ENCODE measurements around the gene SLC23A3. TPM values are rescaled to one million over a fixed set of nuclear protein-coding genes. Genes with fewer than 3 reads are reported as not detected.

SLC23A3 gene
- total RNA-seq: 0.81 and 4.5 TPM in 2 replicates

DNA sequence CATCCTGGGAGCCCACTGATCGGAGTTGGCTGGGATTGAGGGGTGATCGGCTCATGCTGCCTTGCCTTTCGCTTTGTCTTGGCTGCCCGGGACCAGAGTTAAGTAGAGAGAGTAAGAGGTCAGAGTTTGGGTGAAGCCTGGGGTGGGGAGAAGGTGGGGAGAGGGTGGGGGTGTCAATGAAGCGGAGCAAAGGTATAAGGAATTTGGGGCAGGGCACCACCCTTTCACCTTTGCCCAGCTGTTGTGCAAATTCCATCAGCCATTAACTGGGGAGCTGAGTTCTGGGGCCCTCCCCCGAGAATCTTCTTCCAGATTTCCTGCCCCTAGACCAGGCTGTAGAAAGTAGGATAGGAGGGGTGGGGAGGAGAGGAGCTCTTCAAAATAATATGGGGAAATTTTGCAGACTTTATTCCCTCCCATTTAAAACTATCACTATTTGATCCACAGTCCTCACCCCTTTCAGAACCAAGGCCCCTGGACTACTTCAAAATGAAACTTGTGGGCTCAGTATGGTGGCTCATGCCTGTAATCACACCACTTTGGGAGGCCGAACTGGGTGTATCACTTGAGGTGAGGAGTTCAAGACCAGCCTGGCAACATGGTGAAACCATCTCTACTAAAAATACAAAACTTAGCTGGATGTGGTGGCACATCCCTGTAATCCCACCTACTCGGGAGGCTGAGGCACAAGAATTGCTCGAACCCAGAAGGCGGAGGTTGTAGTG lies at the start of gene SLC23A3:
TSS of gene SLC23A3 (minus strand) at position 100 of the 725 bp plus-strand sequence. CDS start at position 55, 45 bp downstream.

DNA sequence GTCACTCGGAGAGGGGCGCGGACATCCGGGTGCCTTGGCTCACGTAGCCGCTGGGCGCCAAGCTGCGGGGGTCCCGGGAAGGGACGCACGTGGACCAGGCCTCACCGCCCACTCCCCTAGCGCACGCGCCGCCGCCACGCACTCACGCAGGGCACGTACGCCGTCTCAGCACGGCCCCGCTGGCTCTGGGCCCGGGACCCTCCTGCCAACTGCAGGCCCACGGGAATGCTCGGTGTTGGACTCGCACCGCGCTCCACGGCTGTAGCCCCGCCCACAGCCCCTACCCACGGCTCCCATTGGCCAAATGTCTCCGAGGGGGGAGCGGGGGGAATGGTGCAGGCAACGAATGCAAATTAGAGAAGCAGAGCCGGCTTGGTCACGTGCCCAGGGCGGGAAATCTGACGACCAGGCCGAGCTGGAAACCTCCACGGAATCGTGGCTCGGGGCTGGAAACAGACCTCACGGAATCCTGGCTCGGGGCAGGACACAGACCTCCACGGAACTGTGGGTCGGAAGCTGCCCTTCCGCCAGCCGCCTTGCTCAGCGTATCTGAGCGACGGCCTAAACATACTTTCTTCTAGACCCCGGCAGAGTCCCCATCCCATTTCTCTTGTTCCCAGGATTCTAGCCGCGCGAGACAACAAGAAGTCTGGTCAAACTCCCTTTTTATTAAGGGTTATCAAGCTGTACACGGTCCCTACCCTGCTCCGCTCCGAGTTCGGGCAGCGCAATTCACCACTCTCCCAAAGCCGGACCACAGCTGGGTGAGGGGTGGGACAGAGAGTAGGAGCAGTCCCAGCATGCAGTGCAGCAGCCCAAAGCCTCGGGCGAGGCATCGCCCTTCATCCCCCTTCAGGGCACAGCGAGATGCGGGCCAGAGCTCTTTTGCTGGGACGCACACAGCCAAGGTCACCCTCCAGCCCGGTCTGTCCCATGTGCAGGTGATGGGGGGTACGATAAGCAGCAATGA lies 49.2 kb upstream of the SLC23A3 start, which contains the start of gene ABCB6:
TSS of gene ABCB6 (minus strand) at position 227 of the 970 bp plus-strand sequence. CDS start 285 bp downstream, outside the sequence.

DNA sequence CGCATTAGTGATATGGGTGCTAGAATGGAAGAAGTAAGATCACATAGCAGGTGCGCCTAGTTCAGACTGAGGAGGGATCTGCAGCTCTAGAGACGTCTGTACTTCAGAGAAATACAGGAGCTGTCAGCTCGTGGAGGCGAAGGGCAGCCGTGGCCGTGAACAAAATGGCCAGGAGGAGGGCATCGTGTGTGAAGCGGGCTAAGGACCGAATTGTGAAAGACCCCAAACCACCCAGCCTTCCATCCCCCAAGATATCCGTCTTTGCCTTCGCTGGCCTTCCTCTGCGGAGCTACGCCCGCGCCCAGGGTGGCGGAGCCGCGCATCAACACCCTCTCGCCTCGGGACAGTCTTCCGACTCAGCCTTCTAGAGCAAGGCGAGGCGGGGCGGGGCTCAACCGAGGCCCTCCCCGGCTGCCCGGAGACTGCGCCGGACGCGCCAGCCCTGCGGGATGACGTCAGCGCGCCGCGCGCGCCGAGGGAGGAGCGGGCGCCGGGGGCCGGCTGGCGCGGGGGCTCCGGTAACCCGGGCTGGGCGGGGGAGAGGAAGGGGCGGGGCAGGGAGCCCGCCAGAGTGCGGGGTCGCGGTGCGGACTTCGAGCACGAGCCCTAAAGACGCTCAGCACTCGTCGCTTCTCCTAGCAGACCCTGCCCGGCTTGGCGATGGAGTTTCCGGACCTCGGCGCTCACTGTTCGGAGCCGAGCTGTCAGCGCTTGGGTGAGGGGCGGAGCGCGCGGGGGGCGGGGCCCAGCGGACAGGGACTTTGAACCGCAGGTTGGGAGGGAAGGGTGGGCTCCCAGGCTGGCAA lies 36.7 kb upstream of the SLC23A3 start, which contains the start of gene ZFAND2B:
TSS of gene ZFAND2B (plus strand) at position 455 of the 806 bp plus-strand sequence. CDS start at position 661, 206 bp downstream.

DNA sequence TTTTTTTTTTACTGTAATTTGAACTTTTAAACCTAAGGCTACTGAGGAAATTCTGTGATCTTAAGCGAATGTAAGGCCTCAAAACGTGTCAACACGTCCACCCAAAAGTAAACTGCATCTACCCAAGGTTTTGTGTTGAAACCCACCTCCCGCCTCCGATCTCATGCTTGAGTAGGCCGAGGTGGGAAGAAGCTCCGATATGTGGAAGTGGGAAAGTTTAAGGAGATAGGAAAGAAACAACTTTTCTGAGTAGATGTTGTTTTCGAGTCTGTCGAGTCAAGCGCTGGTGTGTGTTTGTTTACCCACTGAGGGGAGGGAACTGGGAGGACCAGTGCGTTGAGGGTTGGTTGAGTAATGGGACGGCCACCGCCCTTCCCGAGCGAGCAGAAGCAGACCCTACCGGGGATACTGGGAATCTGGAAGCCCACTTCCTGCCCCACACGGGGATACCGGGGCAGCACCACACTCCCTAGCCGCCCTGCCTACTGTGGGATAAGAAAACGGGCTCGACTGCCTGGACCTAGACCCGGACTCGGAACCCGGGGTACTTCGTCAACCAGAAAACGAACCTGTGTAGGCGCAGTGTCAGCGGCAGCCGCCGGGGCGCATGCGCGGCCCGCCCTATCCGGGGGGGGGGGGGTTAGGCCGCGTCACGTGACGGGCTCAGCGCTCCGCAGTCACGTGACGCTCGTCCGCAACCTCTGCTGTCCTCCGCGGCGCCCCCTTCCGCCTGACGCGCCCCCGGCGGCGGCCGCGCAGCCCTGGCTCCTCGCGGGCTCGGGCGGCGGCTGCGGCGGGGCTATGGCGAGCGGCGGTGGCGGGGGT lies 7.9 kb upstream of the SLC23A3 start, which contains the start of gene RETREG2:
TSS of gene RETREG2 (plus strand) at position 724 of the 825 bp plus-strand sequence. CDS start at position 802, 78 bp downstream.

GRCh38 chr2:219176818-219177551 lies 7.2 kb upstream of the SLC23A3 start, which contains the start of gene CNPPD1:
CNPPD1 (minus strand) TSS chr2:219176925; CDS start chr2:219176828, 97 bp downstream.

DNA sequence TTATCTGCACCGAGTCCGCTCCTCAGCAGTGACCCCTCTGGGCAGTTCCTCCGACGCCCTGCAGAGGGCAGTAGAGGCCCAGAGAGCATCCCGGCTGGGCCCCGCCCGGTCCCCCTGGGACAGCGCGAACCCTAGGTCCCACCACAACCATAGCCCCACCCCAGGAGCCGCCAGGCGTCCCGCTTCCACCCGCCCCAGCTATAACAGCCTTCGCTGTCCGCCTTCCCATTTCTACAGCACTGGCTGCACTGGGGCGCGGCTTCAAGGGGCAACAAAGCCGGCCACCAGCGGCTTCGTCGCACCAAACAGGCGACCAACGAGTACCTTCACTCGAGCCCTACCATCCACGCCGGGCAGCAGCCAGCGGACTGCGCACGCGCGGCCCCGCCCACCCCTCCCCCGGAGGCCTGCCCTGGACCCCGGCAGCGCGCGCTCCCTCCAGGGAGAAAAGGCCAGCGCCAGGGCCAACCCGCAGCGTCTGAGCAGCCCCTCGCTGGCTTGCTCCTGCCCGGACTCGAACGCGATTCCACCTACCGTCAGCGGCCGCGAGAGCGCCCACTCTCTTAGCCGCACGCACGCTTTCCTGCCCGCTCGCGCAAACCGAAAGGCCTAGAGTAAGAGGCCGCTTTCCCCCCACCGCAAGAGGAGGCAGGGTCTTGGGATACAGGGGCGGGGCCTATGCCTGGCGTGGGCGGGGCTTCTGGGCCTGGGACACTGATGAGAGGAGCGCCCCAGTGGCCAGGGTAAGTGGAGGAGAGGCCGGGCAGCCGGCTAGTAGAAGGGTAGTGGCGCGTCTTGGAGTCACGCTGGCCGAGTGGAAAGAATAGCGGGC lies 9.4 kb downstream of the SLC23A3 start, which contains the start of gene NHEJ1:
TSS of gene NHEJ1 (minus strand) at position 630 of the 832 bp plus-strand sequence. CDS start 2,453 bp downstream, outside the sequence.

Other genes with a start within 250 kb of the SLC23A3 start
- not detected in 2 replicates for gene CDK5R2, start 210.4 kb downstream of the SLC23A3 start, total RNA-seq
- not detected in 2 replicates for gene FEV, start 184.8 kb downstream of the SLC23A3 start, total RNA-seq
- not detected in 2 replicates for gene CRYBA2, start 176.6 kb downstream of the SLC23A3 start, total RNA-seq
- gene CFAP65, start 128.5 kb downstream of the SLC23A3 start, total RNA-seq: not detected in 2 replicates
- not detected in 2 replicates for gene IHH, start 109.1 kb downstream of the SLC23A3 start, total RNA-seq
- gene NHEJ1, start 9.2 kb downstream of the SLC23A3 start, total RNA-seq: 14.9 and 24.1 TPM in 2 replicates
- 21.4 and 39.2 TPM in 2 replicates for gene CNPPD1, start 6.9 kb upstream of the SLC23A3 start, total RNA-seq
- 49.7 TPM in 2 replicates for gene RETREG2, start 8.2 kb upstream of the SLC23A3 start, total RNA-seq
- gene ZFAND2B, start 36.8 kb upstream of the SLC23A3 start, total RNA-seq: 21.0 and 22.2 TPM in 2 replicates
- gene ABCB6, start 48.9 kb upstream of the SLC23A3 start, total RNA-seq: 31.4 and 45.8 TPM in 2 replicates
- gene ATG9A, start 59.6 kb upstream of the SLC23A3 start, total RNA-seq: 36.8 and 60.8 TPM in 2 replicates
- 19.3 and 23.1 TPM in 2 replicates for gene ANKZF1, start 59.8 kb upstream of the SLC23A3 start, total RNA-seq
- 4.2 and 6.6 TPM in 2 replicates for gene GLB1L, start 75.4 kb upstream of the SLC23A3 start, total RNA-seq
- gene STK16, start 75.5 kb upstream of the SLC23A3 start, total RNA-seq: 16.5 and 21.8 TPM in 2 replicates
- not detected in 2 replicates for gene TUBA4B, start 83.2 kb upstream of the SLC23A3 start, total RNA-seq
- 9.0 and 18.1 TPM in 2 replicates for gene TUBA4A, start 83.9 kb upstream of the SLC23A3 start, total RNA-seq
- gene DNAJB2, start 109.3 kb upstream of the SLC23A3 start, total RNA-seq: 18.0 and 40.7 TPM in 2 replicates
- gene PTPRN, start 139.4 kb upstream of the SLC23A3 start, total RNA-seq: 0.16 TPM in 1 of 2 replicates, not detected in the other
- gene RESP18, start 162.7 kb upstream of the SLC23A3 start, total RNA-seq: not detected in 2 replicates
- gene DNPEP, start 217.9 kb upstream of the SLC23A3 start, total RNA-seq: 40.3 and 51.7 TPM in 2 replicates
- not detected in 2 replicates for gene DES, start 248.3 kb upstream of the SLC23A3 start, total RNA-seq